CD4-positive, alpha-beta T cell treated with Interleukin-21 for 1 hour (primary cell): Measurements from ENCODE around the gene SLC16A13.
"Not testable (repeated sequence)": the region's sequence is repeated elsewhere in the genome, so short reads cannot be mapped to it uniquely, and the experiment has no call there.

ENCODE experiments used
- DNase-seq: peaks from one replicate; pipeline ENCODE4 v3.0.0-alpha.2; 2020

SLC16A13 gene

GRCh38 chr17:7034955-7035590 is 742 bp upstream of the SLC16A13 start:
- DNase-seq, result peak; percentile 75

GRCh38 chr17:7038025-7038862 is 2.4 kb downstream of the SLC16A13 start:
- DNase-seq, result no peak

- DNase-seq, result no peak
Observed at GRCh38 chr17:7039832-7040231, 4.0 kb downstream of the SLC16A13 start.

GRCh38 chr17:7041607-7042500 is 6.0 kb downstream of the SLC16A13 start:
- no peak for DNase-seq

- DNase-seq, result peak; percentile 54
Observed at GRCh38 chr17:7042501-7043181, 6.8 kb downstream of the SLC16A13 start.

GRCh38 chr17:7043182-7043496 is 7.3 kb downstream of the SLC16A13 start:
- no peak for DNase-seq

- no peak for DNase-seq
Observed at GRCh38 chr17:7043497-7044198, 7.8 kb downstream of the SLC16A13 start, which contains the start of gene SLC16A11. Gene SLC16A11, minus strand, starts transcription at chr17:7044092. Its CDS starts 579 bp downstream, at chr17:7043513.

GRCh38 chr17:7045492-7046126 is 9.8 kb downstream of the SLC16A13 start:
- peak; percentile 85 for DNase-seq

GRCh38 chr17:7046127-7046724 is 10.4 kb downstream of the SLC16A13 start:
- peak; percentile 50 for DNase-seq

GRCh38 chr17:7046725-7047397 is 11.0 kb downstream of the SLC16A13 start:
- DNase-seq, result peak; percentile 92

- DNase-seq, result no peak
Observed at GRCh38 chr17:7047566-7047965, 11.8 kb downstream of the SLC16A13 start.

GRCh38 chr17:7048968-7049367 is 13.2 kb downstream of the SLC16A13 start:
- DNase-seq, result no peak

- not testable (repeated sequence) for DNase-seq
Observed at GRCh38 chr17:7050583-7050982, 14.8 kb downstream of the SLC16A13 start.

GRCh38 chr17:7056386-7056785 is 20.6 kb downstream of the SLC16A13 start:
- DNase-seq, result no peak

- DNase-seq, result no peak
Observed at GRCh38 chr17:7058831-7059447, 23.1 kb downstream of the SLC16A13 start.

- no peak for DNase-seq
Observed at GRCh38 chr17:7060165-7060891, 24.5 kb downstream of the SLC16A13 start.

GRCh38 chr17:7063518-7064094 is 27.8 kb downstream of the SLC16A13 start:
- DNase-seq, result no peak

- no peak for DNase-seq
Observed at GRCh38 chr17:7064261-7064660, 28.4 kb downstream of the SLC16A13 start.

- no peak for DNase-seq
Observed at GRCh38 chr17:7067198-7067597, 31.4 kb downstream of the SLC16A13 start.
